Measurements from ENCODE around the gene BTBD7. TPM values are rescaled to one million over a fixed set of nuclear protein-coding genes. Genes with fewer than 3 reads are reported as not detected.

BTBD7 gene
- total and polyA plus RNA-seq, 2 donors (not counting 1 experiment from before 2014, with no cell fraction given): 8.1 to 48.6 TPM

GRCh38 chr14:93201155-93201704 is 131.6 kb downstream of the BTBD7 start:
- H3K9me3 Mint-ChIP-seq (ENCODE audit: insufficient read depth): no peaks in the 10 kb centered on the region
- H3K27ac Mint-ChIP-seq: no peak overlapping the region
- H3K4me1 Mint-ChIP-seq: peaks cover 20% of the 10 kb centered on the region
- POLR2A ChIA-PET: no interaction called here
- H3K27ac ChIP-seq (ENCODE audit: low read length in 2 of 2): no peak overlapping the region
- peaks cover 0 to 2% of the 10 kb centered on the region in 2 experiments for H3K36me3 ChIP-seq (replicated peaks in 1 of 2; ENCODE audit: control extremely low read depth in 1 of 2, control insufficient read depth in 1 of 2, extremely low read depth in 1 of 2, insufficient read depth in 2 of 2, low read length in 1 of 2)
- no peak overlapping the region for H3K9ac ChIP-seq (ENCODE audit: low read length)
- H3K4me3 ChIP-seq (ENCODE audit: control extremely low read depth in 1 of 5, extremely low read depth in 1 of 5, insufficient read depth in 1 of 5, low read depth in 2 of 5, low read length in 4 of 5): no peak overlapping the region
- H3K27me3 ChIP-seq (replicated peaks in 1 of 4; ENCODE audit: control extremely low read depth in 1 of 4, control insufficient read depth in 3 of 4, insufficient read depth in 4 of 4, low read length in 3 of 4): no peaks in the 10 kb centered on the region
- H3K4me1 ChIP-seq (ENCODE audit: control insufficient read depth in 2 of 2, insufficient read depth in 2 of 2, low read length in 2 of 2): peaks cover 7 to 11% of the 10 kb centered on the region in 2 donors
- no peak overlapping the region for H3K4me3 Mint-ChIP-seq
- CTCF ChIA-PET: no interaction called here
- H3K79me2 ChIP-seq (ENCODE audit: control insufficient read depth, insufficient read depth, low read length): peaks cover 53% of the 10 kb centered on the region
- no peaks in the 10 kb centered on the region for H4K20me1 ChIP-seq (ENCODE audit: control insufficient read depth, insufficient read depth, low read length, poor library complexity, severe bottlenecking)
- intact Hi-C loops (cut with micrococcal nuclease): loop anchor here (10.0 kb wide), 2 partner anchors 174 to 764 kb away; no protein-coding TSS in a partner anchor
- no peak overlapping the region for H3K4me2 ChIP-seq (replicated peaks; ENCODE audit: low read depth, low read length, poor library complexity, severe bottlenecking)
- H2AFZ ChIP-seq (ENCODE audit: insufficient read depth, low read depth, low read length, poor library complexity, severe bottlenecking): no peak overlapping the region
- no CpG with 5 or more reads among the region's 7 CpGs for WGBS (ENCODE audit: insufficient coverage)
- TF ChIP-seq EZH2 (IDR thresholded peaks at IDR 0.05; ENCODE audit: borderline replicate concordance, insufficient read depth, low read depth, low read length, poor library complexity, severe bottlenecking) (no peak), CTCF (IDR thresholded peaks at IDR 0.05) (no peak)
- no peaks in the 10 kb centered on the region for H3K9me3 ChIP-seq (ENCODE audit: control extremely low read depth in 1 of 3, control insufficient read depth in 2 of 3, insufficient read depth in 1 of 3, low read length in 2 of 3)
- DNase-seq: no peak
- ATAC-seq (ENCODE audit: low read depth): no peak
- H3K27me3 Mint-ChIP-seq: no peaks in the 10 kb centered on the region

GRCh38 chr14:93200553-93200952 is 132.3 kb downstream of the BTBD7 start:
- DNase-seq (no peak), ATAC-seq (ENCODE audit: low read depth) (no peak)
- no peak overlapping the region for H2AFZ ChIP-seq (ENCODE audit: insufficient read depth, low read depth, low read length, poor library complexity, severe bottlenecking)
- no peak overlapping the region for H3K4me3 Mint-ChIP-seq
- CTCF ChIA-PET: no interaction called here
- 98% methylated on average over 3 of the region's 5 CpGs for WGBS (ENCODE audit: insufficient coverage)
- H3K79me2 ChIP-seq (ENCODE audit: control insufficient read depth, insufficient read depth, low read length): peaks cover 47% of the 10 kb centered on the region
- no peak overlapping the region for H3K4me3 ChIP-seq (ENCODE audit: control extremely low read depth in 1 of 5, extremely low read depth in 1 of 5, insufficient read depth in 1 of 5, low read depth in 2 of 5, low read length in 4 of 5)
- peaks cover under 1 to 4% of the 10 kb centered on the region in 2 donors for H3K4me1 ChIP-seq (ENCODE audit: control insufficient read depth in 2 of 2, insufficient read depth in 2 of 2, low read length in 2 of 2)
- no peaks in the 10 kb centered on the region for H3K27me3 Mint-ChIP-seq
- H3K27ac Mint-ChIP-seq: no peak overlapping the region
- no peaks in the 10 kb centered on the region for H3K27me3 ChIP-seq (replicated peaks in 1 of 4; ENCODE audit: control extremely low read depth in 1 of 4, control insufficient read depth in 3 of 4, insufficient read depth in 4 of 4, low read length in 3 of 4)
- H3K4me2 ChIP-seq (replicated peaks; ENCODE audit: low read depth, low read length, poor library complexity, severe bottlenecking): no peak overlapping the region
- intact Hi-C loops (cut with micrococcal nuclease): loop anchor here (10.0 kb wide), 2 partner anchors 174 to 764 kb away; no protein-coding TSS in a partner anchor
- no peak overlapping the region for H3K27ac ChIP-seq (ENCODE audit: low read length in 2 of 2)
- H3K4me1 Mint-ChIP-seq: peaks cover 13% of the 10 kb centered on the region
- TF ChIP-seq EZH2 (IDR thresholded peaks at IDR 0.05; ENCODE audit: borderline replicate concordance, insufficient read depth, low read depth, low read length, poor library complexity, severe bottlenecking): no peak
- TF ChIP-seq CTCF (IDR thresholded peaks at IDR 0.05): no peak
- H4K20me1 ChIP-seq (ENCODE audit: control insufficient read depth, insufficient read depth, low read length, poor library complexity, severe bottlenecking): no peaks in the 10 kb centered on the region
- POLR2A ChIA-PET: no interaction called here
- no peaks in the 10 kb centered on the region for H3K9me3 ChIP-seq (ENCODE audit: control extremely low read depth in 1 of 3, control insufficient read depth in 2 of 3, insufficient read depth in 1 of 3, low read length in 2 of 3)
- peaks cover 0 to 2% of the 10 kb centered on the region in 2 experiments for H3K36me3 ChIP-seq (replicated peaks in 1 of 2; ENCODE audit: control extremely low read depth in 1 of 2, control insufficient read depth in 1 of 2, extremely low read depth in 1 of 2, insufficient read depth in 2 of 2, low read length in 1 of 2)
- H3K9ac ChIP-seq (ENCODE audit: low read length): no peak overlapping the region
- no peaks in the 10 kb centered on the region for H3K9me3 Mint-ChIP-seq (ENCODE audit: insufficient read depth)
